ENCODE data around the gene IPCEF1. TPM values are rescaled to one million over a fixed set of nuclear protein-coding genes. Genes with fewer than 3 reads are reported as not detected.

Gene IPCEF1
- total and polyA plus RNA-seq, 2 experiments from 2014 or later = 0.80 TPM; not detected in 1

GRCh38 chr6:154370545-154370944 is 13.9 kb upstream of the IPCEF1 start:
- peak; percentile 36 for DNase-seq (ENCODE audit: low spot score)
- Histone ChIP-seq H3K27ac (no peak overlapping the region), H3K4me1 (ENCODE audit: insufficient read depth) (peaks cover 7% of the 10 kb centered on the region), H3K9me2 (replicated peaks; ENCODE audit: insufficient read depth) (no peaks in the 10 kb centered on the region), H3K4me3 (no peak overlapping the region), H3K79me2 (no peaks in the 10 kb centered on the region), H2AFZ (no peak overlapping the region), H3K4me2 (no peak overlapping the region), H3K27me3 (no peaks in the 10 kb centered on the region), H3K9me3 (ENCODE audit: low read depth) (no peaks in the 10 kb centered on the region), H3K36me3 (replicated peaks; ENCODE audit: insufficient read depth, low read depth) (no peaks in the 10 kb centered on the region), H4K20me1 (ENCODE audit: insufficient read depth, poor library complexity, severe bottlenecking) (no peaks in the 10 kb centered on the region)
- no peak for TF ChIP-seq EZH2phosphoT487 (IDR thresholded peaks at IDR 0.05; ENCODE audit: low read depth, severe bottlenecking, unreplicated experiment)
- TF ChIP-seq EZH2 (IDR thresholded peaks at IDR 0.05; ENCODE audit: borderline replicate concordance) = no peak
- TF ChIP-seq, protein P1, sequence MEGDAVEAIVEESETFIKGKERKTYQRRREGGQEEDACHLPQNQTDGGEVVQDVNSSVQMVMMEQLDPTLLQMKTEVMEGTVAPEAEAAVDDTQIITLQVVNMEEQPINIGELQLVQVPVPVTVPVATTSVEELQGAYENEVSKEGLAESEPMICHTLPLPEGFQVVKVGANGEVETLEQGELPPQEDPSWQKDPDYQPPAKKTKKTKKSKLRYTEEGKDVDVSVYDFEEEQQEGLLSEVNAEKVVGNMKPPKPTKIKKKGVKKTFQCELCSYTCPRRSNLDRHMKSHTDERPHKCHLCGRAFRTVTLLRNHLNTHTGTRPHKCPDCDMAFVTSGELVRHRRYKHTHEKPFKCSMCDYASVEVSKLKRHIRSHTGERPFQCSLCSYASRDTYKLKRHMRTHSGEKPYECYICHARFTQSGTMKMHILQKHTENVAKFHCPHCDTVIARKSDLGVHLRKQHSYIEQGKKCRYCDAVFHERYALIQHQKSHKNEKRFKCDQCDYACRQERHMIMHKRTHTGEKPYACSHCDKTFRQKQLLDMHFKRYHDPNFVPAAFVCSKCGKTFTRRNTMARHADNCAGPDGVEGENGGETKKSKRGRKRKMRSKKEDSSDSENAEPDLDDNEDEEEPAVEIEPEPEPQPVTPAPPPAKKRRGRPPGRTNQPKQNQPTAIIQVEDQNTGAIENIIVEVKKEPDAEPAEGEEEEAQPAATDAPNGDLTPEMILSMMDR (IDR thresholded peaks at IDR 0.05; ENCODE audit: poor library complexity) = peak; percentile 53
- 33% methylated on average over 4 of the region's 4 CpGs for WGBS (ENCODE audit: low lambda C conversion rate, missing lambda C conversion rate)

GRCh38 chr6:154367839-154368695 is 11.5 kb upstream of the IPCEF1 start:
- no peaks in the 10 kb centered on the region for H3K36me3 ChIP-seq (replicated peaks; ENCODE audit: insufficient read depth, low read depth)
- no peak for TF ChIP-seq EZH2 (IDR thresholded peaks at IDR 0.05; ENCODE audit: borderline replicate concordance)
- TF ChIP-seq, protein P1 (IDR thresholded peaks at IDR 0.05; ENCODE audit: poor library complexity) = no peak
- TF ChIP-seq EZH2phosphoT487 (IDR thresholded peaks at IDR 0.05; ENCODE audit: low read depth, severe bottlenecking, unreplicated experiment) = no peak
- H3K9me3 ChIP-seq (ENCODE audit: low read depth) = no peaks in the 10 kb centered on the region
- peaks cover 7% of the 10 kb centered on the region for H3K4me1 ChIP-seq (ENCODE audit: insufficient read depth)
- H2AFZ ChIP-seq = no peak overlapping the region
- 91% methylated on average over 9 of the region's 9 CpGs for WGBS (ENCODE audit: low lambda C conversion rate, missing lambda C conversion rate)
- no peaks in the 10 kb centered on the region for H4K20me1 ChIP-seq (ENCODE audit: insufficient read depth, poor library complexity, severe bottlenecking)
- H3K79me2 ChIP-seq = no peaks in the 10 kb centered on the region
- H3K9me2 ChIP-seq (replicated peaks; ENCODE audit: insufficient read depth) = no peaks in the 10 kb centered on the region
- no peak overlapping the region for H3K4me2 ChIP-seq
- no peak overlapping the region for H3K4me3 ChIP-seq
- no peak for DNase-seq (ENCODE audit: low spot score)
- no peaks in the 10 kb centered on the region for H3K27me3 ChIP-seq
- H3K27ac ChIP-seq = no peak overlapping the region

DNA sequence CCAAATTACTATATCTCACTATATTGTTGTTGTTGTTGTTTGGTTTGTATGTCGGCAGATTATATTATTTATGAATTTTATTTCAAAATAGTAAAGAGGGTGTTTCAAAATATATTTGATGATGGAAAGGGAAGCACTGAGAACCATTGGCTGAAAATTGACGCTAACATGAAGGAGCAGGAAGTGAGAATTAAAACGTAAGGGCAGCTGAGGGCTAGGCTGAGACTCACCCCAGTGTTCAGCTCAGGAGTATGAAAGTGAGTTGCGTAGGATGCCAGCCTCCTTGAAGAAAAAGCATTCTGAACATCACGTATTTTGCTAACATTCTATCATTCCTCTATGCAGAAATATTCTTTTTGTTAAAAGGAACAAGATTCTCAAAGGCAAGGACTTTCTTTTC is 10.7 kb upstream of the IPCEF1 start:
- no peaks in the 10 kb centered on the region for H3K9me2 ChIP-seq (replicated peaks; ENCODE audit: insufficient read depth)
- no peak for DNase-seq (ENCODE audit: low spot score)
- TF ChIP-seq EZH2phosphoT487 (IDR thresholded peaks at IDR 0.05; ENCODE audit: low read depth, severe bottlenecking, unreplicated experiment) (no peak), EZH2 (IDR thresholded peaks at IDR 0.05; ENCODE audit: borderline replicate concordance) (no peak)
- TF ChIP-seq, protein P1 (IDR thresholded peaks at IDR 0.05; ENCODE audit: poor library complexity) = no peak
- H2AFZ ChIP-seq = no peak overlapping the region
- H4K20me1 ChIP-seq (ENCODE audit: insufficient read depth, poor library complexity, severe bottlenecking) = no peaks in the 10 kb centered on the region
- no peaks in the 10 kb centered on the region for H3K79me2 ChIP-seq
- 95% methylated on average over 5 of the region's 5 CpGs for WGBS (ENCODE audit: low lambda C conversion rate, missing lambda C conversion rate)
- no peaks in the 10 kb centered on the region for H3K9me3 ChIP-seq (ENCODE audit: low read depth)
- H3K36me3 ChIP-seq (replicated peaks; ENCODE audit: insufficient read depth, low read depth) = no peaks in the 10 kb centered on the region
- no peak overlapping the region for H3K4me2 ChIP-seq
- H3K4me3 ChIP-seq = no peak overlapping the region
- no peak overlapping the region for H3K27ac ChIP-seq
- no peaks in the 10 kb centered on the region for H3K27me3 ChIP-seq
- H3K4me1 ChIP-seq (ENCODE audit: insufficient read depth) = peaks cover 7% of the 10 kb centered on the region
